Glutamatergic neuron (in vitro differentiated cells): ENCODE measurements around the gene C22orf31. TPM values are rescaled to one million over a fixed set of nuclear protein-coding genes. Genes with fewer than 3 reads are reported as not detected.
"Not testable (repeated sequence)": the region's sequence is repeated elsewhere in the genome, so short reads cannot be mapped to it uniquely, and the experiment has no call there.

Experiments
- DNase-seq: peaks from one replicate; pipeline ENCODE4 v3.0.0; 2022
- H3K27ac Mint-ChIP-seq: one replicate; pipeline ENCODE4 v1.8.0; 2020; ENCODE audit warnings: mild to moderate bottlenecking, mixed read lengths, inconsistent platforms; ENCODE audit not compliant: unreplicated experiment
- H3K27me3 Mint-ChIP-seq: one replicate; pipeline ENCODE4 v1.8.0; 2020; ENCODE audit warnings: mild to moderate bottlenecking, moderate library complexity, mixed read lengths, inconsistent platforms; ENCODE audit not compliant: unreplicated experiment
- H3K36me3 Mint-ChIP-seq: one replicate; pipeline ENCODE4 v1.8.0; 2020; ENCODE audit warnings: mild to moderate bottlenecking, mixed read lengths, inconsistent platforms; ENCODE audit not compliant: unreplicated experiment
- H3K4me1 Mint-ChIP-seq: one replicate; pipeline ENCODE4 v1.8.0; 2020; ENCODE audit warnings: mild to moderate bottlenecking, low read depth, mixed read lengths, inconsistent platforms; ENCODE audit not compliant: unreplicated experiment
- H3K4me3 Mint-ChIP-seq: one replicate; pipeline ENCODE4 v1.8.0; 2020; ENCODE audit warnings: mild to moderate bottlenecking, mixed read lengths, inconsistent platforms; ENCODE audit not compliant: unreplicated experiment
- H3K9me3 Mint-ChIP-seq: one replicate; pipeline ENCODE4 v1.8.0; 2020; ENCODE audit warnings: mild to moderate bottlenecking, moderate library complexity, mixed read lengths, inconsistent platforms; ENCODE audit not compliant: unreplicated experiment
- CTCF ChIP-seq: fragments of 200-600 bp; sonication (generic); IDR thresholded peaks from one replicate; pipeline ENCODE4 v1.5.0; 2021; ENCODE audit not compliant: partially characterized antibody, unreplicated experiment
- total RNA-seq: library from RNA; stranded (reverse); fragmentation: NEBNext Ultra II Directional; extraction: Animal tissue kit (Norgen Biotek cat#: 25700); gene quantifications from one replicate; pipeline ENCODE4 v1.2.1, GENCODE V29; 2021; ENCODE audit not compliant: unreplicated experiment

Gene C22orf31
- total RNA-seq, 1 donor from 2014 or later: not detected

- no peak for DNase-seq
- H3K27me3 Mint-ChIP-seq: no peaks in the 10 kb centered on the region
- H3K4me3 Mint-ChIP-seq: no peak overlapping the region
- peaks cover 19% of the 10 kb centered on the region for H3K4me1 Mint-ChIP-seq
- no peak for TF ChIP-seq CTCF
- peaks cover 1% of the 10 kb centered on the region for H3K9me3 Mint-ChIP-seq
- H3K27ac Mint-ChIP-seq: no peak overlapping the region
- H3K36me3 Mint-ChIP-seq: no peaks in the 10 kb centered on the region
Measured at GRCh38 chr22:29089507-29089906, 27.9 kb upstream of the C22orf31 start.

GRCh38 chr22:29088809-29089208 is 27.2 kb upstream of the C22orf31 start:
- peaks cover 26% of the 10 kb centered on the region for H3K4me1 Mint-ChIP-seq
- TF ChIP-seq CTCF: no peak
- peaks cover 1% of the 10 kb centered on the region for H3K9me3 Mint-ChIP-seq
- no peak overlapping the region for H3K4me3 Mint-ChIP-seq
- H3K27ac Mint-ChIP-seq: no peak overlapping the region
- H3K36me3 Mint-ChIP-seq: no peaks in the 10 kb centered on the region
- no peaks in the 10 kb centered on the region for H3K27me3 Mint-ChIP-seq
- no peak for DNase-seq

- Mint-ChIP-seq H3K27me3 (peaks cover 2% of the 10 kb centered on the region), H3K27ac (no peak overlapping the region), H3K36me3 (no peaks in the 10 kb centered on the region), H3K9me3 (peaks cover 1% of the 10 kb centered on the region), H3K4me3 (no peak overlapping the region), H3K4me1 (peaks cover 32% of the 10 kb centered on the region)
- DNase-seq: no peak
- TF ChIP-seq CTCF: no peak
Measured at GRCh38 chr22:29087012-29087411, 25.4 kb upstream of the C22orf31 start.

GRCh38 chr22:29083933-29084591 is 22.4 kb upstream of the C22orf31 start:
- H3K9me3 Mint-ChIP-seq: peaks cover 4% of the 10 kb centered on the region
- no peak for DNase-seq
- H3K4me1 Mint-ChIP-seq: peaks cover 42% of the 10 kb centered on the region
- no peak for TF ChIP-seq CTCF
- H3K4me3 Mint-ChIP-seq: peak overlapping the region; percentile 38
- peak overlapping the region; percentile 84 for H3K27ac Mint-ChIP-seq
- no peaks in the 10 kb centered on the region for H3K36me3 Mint-ChIP-seq
- H3K27me3 Mint-ChIP-seq: peaks cover 4% of the 10 kb centered on the region

GRCh38 chr22:29083576-29083932 is 21.9 kb upstream of the C22orf31 start:
- peak overlapping the region; percentile 84 for H3K27ac Mint-ChIP-seq
- H3K27me3 Mint-ChIP-seq: not testable (repeated sequence)

More at GRCh38 chr22:29083576-29083932, 21.9 kb upstream of the C22orf31 start:
- not testable (repeated sequence) for DNase-seq, H3K9me3 Mint-ChIP-seq, H3K36me3 Mint-ChIP-seq
- Mint-ChIP-seq H3K4me3 (peak overlapping the region; percentile 38), H3K4me1 (peaks cover 44% of the 10 kb centered on the region)
